MM.1S (cell line): ENCODE measurements around the gene IFI44.

ENCODE experiments used
- CTCF ChIP-seq: fragments of 300-600 bp; sonication (generic); IDR thresholded peaks from 2 replicates; pipeline ENCODE4 v1.5.1; 2016; ENCODE audit warnings: antibody characterized with exemption, low read length, mixed read lengths
- EZH2 ChIP-seq: fragments of 300-600 bp; sonication (generic); optimal IDR thresholded peaks from 2 replicates; pipeline ENCODE3; 2017; ENCODE audit warnings: low read depth, mild to moderate bottlenecking, antibody characterized with exemption, low read length, mixed read lengths
- EZH2phosphoT487 ChIP-seq: fragments of 300-600 bp; sonication (generic); IDR thresholded peaks from 2 replicates; pipeline ENCODE4 v1.6.1; 2018; ENCODE audit warnings: antibody characterized with exemption, low read length

GRCh38 chr1:78687315-78687714 is 37.7 kb downstream of the IFI44 start:
- TF ChIP-seq CTCF = no peak
- TF ChIP-seq EZH2 = no peak
- no peak for TF ChIP-seq EZH2phosphoT487
